ENCODE measurements around the gene ZNF76. TPM values are rescaled to one million over a fixed set of nuclear protein-coding genes. Genes with fewer than 3 reads are reported as not detected.

The ZNF76 gene
- total and polyA plus RNA-seq, 2 donors (not counting 1 experiment from before 2014, with no cell fraction given): 96.9 to 145 TPM

DNA sequence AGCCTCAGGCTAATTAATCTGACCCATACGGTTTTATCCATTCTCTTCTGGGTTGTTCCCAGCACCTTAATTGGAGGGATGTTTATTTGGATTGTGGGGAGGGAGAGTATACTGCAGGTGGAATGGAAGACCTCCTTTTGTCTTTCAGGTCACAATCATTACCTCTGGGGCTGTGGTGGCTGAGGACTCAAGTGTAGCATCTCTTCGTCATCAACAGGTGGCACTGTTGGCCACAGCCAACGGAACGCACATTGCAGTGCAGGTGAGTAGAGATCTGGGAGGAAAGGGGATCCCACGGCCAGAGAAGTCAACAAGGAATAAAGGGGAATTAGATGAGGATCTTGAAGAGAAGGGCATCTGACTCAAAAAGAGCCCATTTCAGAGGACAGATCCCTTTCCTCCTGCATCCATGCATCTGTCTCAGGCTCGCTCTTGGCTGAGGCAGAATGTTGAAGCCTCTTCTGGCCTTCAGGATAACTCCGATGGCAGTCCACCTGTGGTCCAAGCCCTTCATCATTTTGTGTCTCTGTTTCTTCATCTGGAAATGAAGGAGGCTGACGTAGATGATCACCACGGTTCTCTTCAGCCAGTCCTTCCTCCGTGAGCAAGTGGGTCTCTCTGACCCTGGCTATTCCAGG, 34.9 kb downstream of the ZNF76 start:
- intact Hi-C loops (cut with micrococcal nuclease): no loop called here
- Mint-ChIP-seq H3K9me3 (ENCODE audit: insufficient read depth) (no peaks in the 10 kb centered on the region), H3K27ac (no peak overlapping the region), H3K4me3 (no peak overlapping the region), H3K27me3 (no peaks in the 10 kb centered on the region), H3K4me1 (peaks cover 28% of the 10 kb centered on the region)
- Histone ChIP-seq H3K4me2 (replicated peaks; ENCODE audit: low read depth, low read length, poor library complexity, severe bottlenecking) (no peak overlapping the region), H4K20me1 (ENCODE audit: control insufficient read depth, insufficient read depth, low read length, poor library complexity, severe bottlenecking) (no peaks in the 10 kb centered on the region), H3K27me3 (replicated peaks in 1 of 4; ENCODE audit: control extremely low read depth in 1 of 4, control insufficient read depth in 3 of 4, insufficient read depth in 4 of 4, low read length in 3 of 4) (no peaks in the 10 kb centered on the region), H3K9me3 (ENCODE audit: control extremely low read depth in 1 of 3, control insufficient read depth in 2 of 3, insufficient read depth in 1 of 3, low read length in 2 of 3) (no peaks in the 10 kb centered on the region), H3K4me1 (ENCODE audit: control insufficient read depth in 2 of 2, insufficient read depth in 2 of 2, low read length in 2 of 2) (peaks cover 19 to 30% of the 10 kb centered on the region in 2 donors), H3K79me2 (ENCODE audit: control insufficient read depth, insufficient read depth, low read length) (peaks cover 18% of the 10 kb centered on the region), H2AFZ (ENCODE audit: insufficient read depth, low read depth, low read length, poor library complexity, severe bottlenecking) (no peak overlapping the region), H3K4me3 (ENCODE audit: control extremely low read depth in 1 of 5, extremely low read depth in 1 of 5, insufficient read depth in 1 of 5, low read depth in 2 of 5, low read length in 4 of 5) (no peak overlapping the region), H3K9ac (ENCODE audit: low read length) (no peak overlapping the region), H3K27ac (ENCODE audit: low read length in 2 of 2) (no peak overlapping the region), H3K36me3 (replicated peaks in 1 of 2; ENCODE audit: control extremely low read depth in 1 of 2, control insufficient read depth in 1 of 2, extremely low read depth in 1 of 2, insufficient read depth in 2 of 2, low read length in 1 of 2) (peaks cover 0 to 58% of the 10 kb centered on the region in 2 experiments)
- ATAC-seq (ENCODE audit: low read depth): peak; percentile 34
- ChIA-PET CTCF (interaction anchor here (0.7 to 13.2 kb wide), 16 partner anchors 9 to 686 kb away, joined by 3 to 301 read pairs (median 4); partner anchors contain the start of genes PPARD and RPL10A), POLR2A (no interaction called here)
- 68% methylated on average over 9 of the region's 10 CpGs for WGBS (ENCODE audit: insufficient coverage)
- DNase-seq: peak; percentile 74
- TF ChIP-seq, protein P1, sequence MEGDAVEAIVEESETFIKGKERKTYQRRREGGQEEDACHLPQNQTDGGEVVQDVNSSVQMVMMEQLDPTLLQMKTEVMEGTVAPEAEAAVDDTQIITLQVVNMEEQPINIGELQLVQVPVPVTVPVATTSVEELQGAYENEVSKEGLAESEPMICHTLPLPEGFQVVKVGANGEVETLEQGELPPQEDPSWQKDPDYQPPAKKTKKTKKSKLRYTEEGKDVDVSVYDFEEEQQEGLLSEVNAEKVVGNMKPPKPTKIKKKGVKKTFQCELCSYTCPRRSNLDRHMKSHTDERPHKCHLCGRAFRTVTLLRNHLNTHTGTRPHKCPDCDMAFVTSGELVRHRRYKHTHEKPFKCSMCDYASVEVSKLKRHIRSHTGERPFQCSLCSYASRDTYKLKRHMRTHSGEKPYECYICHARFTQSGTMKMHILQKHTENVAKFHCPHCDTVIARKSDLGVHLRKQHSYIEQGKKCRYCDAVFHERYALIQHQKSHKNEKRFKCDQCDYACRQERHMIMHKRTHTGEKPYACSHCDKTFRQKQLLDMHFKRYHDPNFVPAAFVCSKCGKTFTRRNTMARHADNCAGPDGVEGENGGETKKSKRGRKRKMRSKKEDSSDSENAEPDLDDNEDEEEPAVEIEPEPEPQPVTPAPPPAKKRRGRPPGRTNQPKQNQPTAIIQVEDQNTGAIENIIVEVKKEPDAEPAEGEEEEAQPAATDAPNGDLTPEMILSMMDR (IDR thresholded peaks at IDR 0.05): peak; percentile 85
- TF ChIP-seq EZH2 (IDR thresholded peaks at IDR 0.05; ENCODE audit: borderline replicate concordance, insufficient read depth, low read depth, low read length, poor library complexity, severe bottlenecking): no peak

DNA sequence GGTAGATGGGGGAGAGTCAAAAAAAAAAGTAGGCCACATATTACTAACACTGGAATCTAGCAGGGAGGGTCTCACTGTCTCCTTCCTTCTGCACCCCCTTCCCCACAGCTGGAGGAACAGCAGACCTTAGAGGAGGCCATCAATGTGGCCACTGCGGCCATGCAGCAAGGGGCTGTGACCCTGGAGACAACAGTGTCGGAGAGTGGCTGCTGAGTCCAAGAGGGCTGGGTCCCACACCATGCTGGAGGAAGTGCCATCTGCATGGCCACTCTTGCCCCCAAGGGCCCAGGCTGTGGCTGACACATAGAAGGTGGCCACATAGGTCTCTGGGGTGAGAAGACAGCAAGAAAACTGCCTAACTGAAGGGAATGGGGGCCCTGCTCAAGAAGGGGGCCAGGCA, 35.5 kb downstream of the ZNF76 start:
- ChIA-PET POLR2A (no interaction called here), CTCF (interaction anchor here (0.6 to 13.2 kb wide), 14 partner anchors 9 to 442 kb away, joined by 3 to 301 read pairs (median 15); partner anchors contain the start of genes ARMC12, FANCE and RPL10A)
- TF ChIP-seq, protein P1 (IDR thresholded peaks at IDR 0.05): no peak
- TF ChIP-seq EZH2 (IDR thresholded peaks at IDR 0.05; ENCODE audit: borderline replicate concordance, insufficient read depth, low read depth, low read length, poor library complexity, severe bottlenecking): no peak
- Mint-ChIP-seq H3K27ac (no peak overlapping the region), H3K9me3 (ENCODE audit: insufficient read depth) (no peaks in the 10 kb centered on the region), H3K4me1 (peaks cover 34% of the 10 kb centered on the region), H3K4me3 (no peak overlapping the region), H3K27me3 (no peaks in the 10 kb centered on the region)
- Histone ChIP-seq H3K79me2 (ENCODE audit: control insufficient read depth, insufficient read depth, low read length) (peaks cover 24% of the 10 kb centered on the region), H3K27me3 (replicated peaks in 1 of 4; ENCODE audit: control extremely low read depth in 1 of 4, control insufficient read depth in 3 of 4, insufficient read depth in 4 of 4, low read length in 3 of 4) (no peaks in the 10 kb centered on the region), H3K4me1 (ENCODE audit: control insufficient read depth in 2 of 2, insufficient read depth in 2 of 2, low read length in 2 of 2) (peaks cover 25 to 37% of the 10 kb centered on the region in 2 donors), H3K36me3 (replicated peaks in 1 of 2; ENCODE audit: control extremely low read depth in 1 of 2, control insufficient read depth in 1 of 2, extremely low read depth in 1 of 2, insufficient read depth in 2 of 2, low read length in 1 of 2) (peaks cover 0 to 52% of the 10 kb centered on the region in 2 experiments), H4K20me1 (ENCODE audit: control insufficient read depth, insufficient read depth, low read length, poor library complexity, severe bottlenecking) (no peaks in the 10 kb centered on the region), H2AFZ (ENCODE audit: insufficient read depth, low read depth, low read length, poor library complexity, severe bottlenecking) (no peak overlapping the region), H3K9me3 (ENCODE audit: control extremely low read depth in 1 of 3, control insufficient read depth in 2 of 3, insufficient read depth in 1 of 3, low read length in 2 of 3) (no peaks in the 10 kb centered on the region), H3K9ac (ENCODE audit: low read length) (no peak overlapping the region), H3K4me2 (replicated peaks; ENCODE audit: low read depth, low read length, poor library complexity, severe bottlenecking) (no peak overlapping the region), H3K4me3 (ENCODE audit: control extremely low read depth in 1 of 5, extremely low read depth in 1 of 5, insufficient read depth in 1 of 5, low read depth in 2 of 5, low read length in 4 of 5) (no peak overlapping the region), H3K27ac (ENCODE audit: low read length in 2 of 2) (no peak overlapping the region)
- intact Hi-C loops (cut with micrococcal nuclease): no loop called here
- ATAC-seq (ENCODE audit: low read depth): no peak
- 90% methylated on average over 2 of the region's 2 CpGs for WGBS (ENCODE audit: insufficient coverage)
- DNase-seq: no peak

All from B cell (primary cell).